Right ventricle myocardium superior (tissue), 1 donor: ENCODE measurements around the gene UROC1. TPM values are rescaled to one million over a fixed set of nuclear protein-coding genes. Genes with fewer than 3 reads are reported as not detected.

Experiments used
- ATAC-seq: fragments of 200-7000 bp; cut with Tn5 transposase; one replicate; pipeline ENCODE4 v1.9.1; 2020; ENCODE audit warnings: mild to moderate bottlenecking; ENCODE audit not compliant: poor library complexity
- DNase-seq: peaks from one replicate; pipeline ENCODE4 v3.0.0-alpha.2; 2020
- intact Hi-C: fragments of 100-400 bp; cut with DNase I; formaldehyde crosslinking; loops from one replicate; pipeline ENCODE4 v1.11.2; 2022
- total RNA-seq: library from RNA; stranded (reverse); fragmentation: NEBNext Ultra II Directional; extraction: Animal tissue kit (Norgen Biotek cat#: 25700); gene quantifications from one replicate; pipeline ENCODE4 v1.2.1, GENCODE V29; 2021
- donor health status: DM: no; HTN: yes; CAD: no; lungs with severe emphysema.

UROC1 gene
- total RNA-seq, 1 donor from 2014 or later = not detected

DNA sequence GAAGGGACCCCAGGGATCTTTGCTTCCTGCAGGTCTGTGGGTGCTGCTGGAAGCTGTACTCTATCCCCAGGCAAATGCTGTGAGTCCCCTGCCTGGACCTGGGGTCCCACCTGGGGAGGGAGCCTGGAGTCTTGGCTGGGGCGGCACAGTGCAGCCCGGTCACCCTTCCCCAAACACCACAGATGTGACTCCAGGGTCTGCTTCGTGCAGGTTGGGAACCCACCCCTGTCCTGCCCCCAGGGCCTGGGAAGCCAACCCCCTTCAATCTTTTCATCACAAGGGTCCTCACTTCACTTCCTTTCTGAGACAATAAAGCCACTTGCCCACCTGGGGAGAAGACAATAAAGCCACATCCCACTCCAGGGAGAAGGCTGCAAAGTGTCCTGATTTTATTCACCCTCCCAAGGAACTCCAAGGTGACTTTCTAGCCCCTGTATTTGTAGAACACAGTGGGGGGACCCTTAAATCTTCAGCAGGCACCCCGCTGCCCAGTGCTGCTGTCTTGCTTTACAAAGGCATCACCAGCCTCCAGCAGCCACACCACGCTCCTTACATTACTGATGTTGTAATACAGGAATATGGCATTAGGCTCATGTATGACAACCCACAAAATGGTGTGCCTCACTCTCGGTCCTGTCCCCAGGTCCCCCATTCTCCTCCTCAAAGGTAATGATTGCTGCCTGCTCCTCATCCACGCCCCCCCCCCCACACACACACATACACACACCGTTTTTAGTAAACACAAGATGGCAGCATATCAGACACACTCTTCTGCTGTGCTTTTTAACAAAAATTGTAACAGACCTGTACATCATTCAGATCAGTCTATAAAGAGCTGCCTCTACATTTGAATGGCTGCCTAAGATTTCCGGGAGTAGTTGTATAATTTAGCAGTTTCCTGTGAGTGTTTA lies 31.2 kb upstream of the UROC1 start:
- DNase-seq = peak; percentile 32
- intact Hi-C loops = no loop called here
- ATAC-seq = no peak

DNA sequence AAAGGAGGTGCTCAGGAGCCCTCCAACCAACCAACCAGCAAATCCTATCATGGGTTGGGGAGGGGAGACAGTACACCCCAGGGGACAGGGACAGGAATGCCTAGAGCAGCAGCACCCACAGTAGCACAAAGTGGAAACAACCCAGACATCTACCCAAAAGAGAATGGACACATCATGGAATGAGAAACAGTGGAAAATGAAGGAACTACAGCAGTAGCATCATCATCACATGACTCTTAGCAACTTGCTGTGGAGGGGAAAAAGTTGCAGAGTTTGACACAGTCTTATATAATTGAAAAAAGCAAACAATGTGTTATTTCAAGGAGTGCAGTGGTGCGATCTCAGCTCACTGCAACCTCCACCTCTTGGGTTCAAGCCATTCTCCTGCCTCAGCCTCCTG lies 30.1 kb upstream of the UROC1 start:
- no peak for DNase-seq
- intact Hi-C loops = no loop called here

DNA sequence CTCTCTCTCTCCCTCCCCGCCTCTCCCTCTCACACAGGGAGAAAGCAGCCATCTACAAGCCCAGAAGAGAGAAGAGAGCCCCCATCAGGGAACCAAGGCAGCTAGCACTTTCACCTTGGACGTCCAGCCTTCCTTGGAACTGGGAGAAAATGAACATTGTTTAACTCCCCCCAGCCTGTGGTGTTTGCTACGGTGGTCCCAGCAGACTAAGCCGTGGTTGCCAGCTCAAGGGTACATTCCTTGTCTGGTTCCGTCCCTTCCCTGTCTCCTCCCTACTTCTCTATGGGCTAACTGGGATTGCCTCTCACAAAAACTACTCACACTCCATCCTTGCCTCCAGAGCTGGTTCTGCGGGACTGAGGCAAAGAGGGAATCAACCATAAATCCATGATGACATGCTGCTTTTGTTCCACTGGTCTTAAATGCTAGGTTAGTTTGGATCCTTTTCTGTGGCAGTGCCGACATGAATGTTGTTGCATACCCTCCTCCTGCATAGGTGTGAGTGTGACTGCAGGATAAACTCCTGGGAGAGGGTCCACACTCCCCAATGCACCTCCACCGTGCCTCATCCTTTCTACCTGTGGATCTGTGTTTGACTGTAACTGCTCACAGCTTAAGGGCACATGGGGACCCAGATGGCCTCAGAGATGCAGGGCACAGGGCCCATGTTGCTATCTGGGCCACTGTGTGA lies 29.1 kb upstream of the UROC1 start:
- intact Hi-C loops = no loop called here
- ATAC-seq (no peak), DNase-seq (peak; percentile 2)

More for the DNA sequence above, 30.1 kb upstream of the UROC1 start:
- ATAC-seq = no peak

DNA sequence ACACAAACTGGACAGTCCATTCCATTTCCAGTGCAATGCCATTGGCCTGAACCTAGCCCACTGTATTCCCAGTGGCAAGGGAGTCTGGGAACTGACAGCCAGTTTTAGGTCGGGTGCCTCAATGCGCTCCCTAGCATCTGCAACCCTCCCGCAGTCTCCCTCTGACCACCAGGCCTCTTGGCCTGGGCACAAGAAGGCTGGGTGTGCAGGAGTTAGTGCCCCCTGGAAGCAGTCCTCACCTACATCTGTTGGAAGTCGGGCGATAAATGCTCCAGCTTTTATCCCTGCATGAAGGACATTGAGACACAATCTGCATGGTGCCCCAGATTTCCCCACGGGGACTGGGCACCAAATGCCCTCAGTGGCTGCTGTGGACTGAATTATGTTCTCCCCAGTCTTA lies 28.4 kb upstream of the UROC1 start:
- intact Hi-C loops = no loop called here
- ATAC-seq (no peak), DNase-seq (peak; percentile 6)

DNA sequence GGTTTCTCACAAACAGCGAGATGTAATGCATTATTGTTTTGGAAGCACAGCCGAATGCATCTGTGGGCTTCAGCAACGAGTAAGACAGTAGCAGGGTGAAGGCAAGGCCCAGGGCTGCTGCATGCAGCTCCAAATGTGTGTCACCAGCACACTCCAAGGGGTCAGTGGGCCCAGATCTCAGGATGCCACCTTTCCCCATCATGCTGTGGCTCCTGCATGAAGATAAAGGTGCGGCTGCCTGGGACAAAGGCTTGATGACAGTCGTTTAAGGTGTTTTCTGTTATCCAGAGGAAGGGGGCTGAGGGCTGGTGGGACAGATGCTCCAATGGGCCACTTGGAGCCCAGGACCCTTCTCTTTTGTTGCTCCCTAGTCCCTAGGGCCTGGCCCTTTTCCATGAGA lies 28.0 kb upstream of the UROC1 start:
- ATAC-seq (no peak), DNase-seq (peak; percentile 10)
- intact Hi-C loops = no loop called here

DNA sequence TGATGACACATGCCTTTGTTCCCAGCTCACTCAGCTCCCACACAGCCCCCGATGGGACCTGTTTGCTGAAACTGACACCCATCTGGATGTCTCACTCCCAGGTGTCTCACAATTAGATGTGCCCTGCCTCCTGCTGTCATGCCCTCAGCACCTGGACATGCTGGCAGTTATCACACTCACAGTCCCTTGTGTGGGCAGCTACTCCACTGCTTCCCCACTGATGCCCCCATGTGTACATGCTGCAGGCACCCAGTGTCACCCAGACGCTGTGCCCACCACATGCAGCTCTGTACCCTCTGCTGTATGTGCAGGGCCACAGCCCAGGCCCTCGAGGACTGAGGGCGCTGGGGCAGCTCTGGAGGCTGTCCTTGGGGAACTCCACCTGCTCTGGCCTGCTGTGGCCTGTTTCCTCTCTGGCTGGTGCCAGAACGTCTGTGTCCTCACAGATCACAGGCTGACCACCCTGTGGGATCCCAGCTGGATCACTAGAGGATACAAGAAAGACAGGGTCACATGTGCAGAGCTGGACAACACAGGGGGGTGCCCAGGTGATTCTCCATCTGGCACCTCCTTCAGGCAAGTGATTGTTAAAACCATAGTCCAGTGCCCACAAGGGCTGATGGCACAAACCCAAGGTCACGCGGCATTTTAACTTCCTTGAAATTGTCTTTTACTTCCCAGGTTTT lies 27.2 kb upstream of the UROC1 start:
- intact Hi-C loops = no loop called here
- DNase-seq (peak; percentile 33), ATAC-seq (no peak)

DNA sequence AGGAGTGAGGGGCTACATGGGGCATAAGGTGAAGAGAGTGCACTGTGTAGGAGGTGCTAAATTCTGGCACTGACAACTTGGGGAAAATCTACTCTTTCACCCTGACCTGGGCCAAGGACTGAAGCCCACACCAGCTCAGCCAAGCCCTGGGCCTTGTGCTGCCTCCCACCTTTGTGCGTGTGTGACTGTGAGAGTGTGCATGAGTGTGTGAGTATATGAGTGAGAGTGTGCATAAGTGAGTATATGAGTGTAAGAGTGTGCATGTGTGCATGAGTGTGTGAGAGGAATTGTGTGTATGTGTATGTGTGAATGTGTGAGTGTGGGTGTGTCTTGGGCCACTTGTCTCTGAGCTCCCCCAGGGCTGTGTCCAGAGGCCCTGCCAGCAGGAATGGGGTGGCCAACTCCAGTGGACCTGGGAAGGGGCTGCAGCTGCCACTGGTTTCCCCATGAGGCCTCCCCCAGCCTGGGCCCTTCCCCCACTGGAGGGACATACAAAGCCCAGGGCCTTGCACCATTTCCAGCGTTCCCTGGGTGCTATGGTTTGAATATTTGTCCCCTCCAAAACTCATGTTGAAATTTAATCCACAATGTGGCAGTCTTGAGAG lies 26.0 kb upstream of the UROC1 start:
- ATAC-seq (no peak), DNase-seq (peak; percentile 32)
- intact Hi-C loops = no loop called here

DNA sequence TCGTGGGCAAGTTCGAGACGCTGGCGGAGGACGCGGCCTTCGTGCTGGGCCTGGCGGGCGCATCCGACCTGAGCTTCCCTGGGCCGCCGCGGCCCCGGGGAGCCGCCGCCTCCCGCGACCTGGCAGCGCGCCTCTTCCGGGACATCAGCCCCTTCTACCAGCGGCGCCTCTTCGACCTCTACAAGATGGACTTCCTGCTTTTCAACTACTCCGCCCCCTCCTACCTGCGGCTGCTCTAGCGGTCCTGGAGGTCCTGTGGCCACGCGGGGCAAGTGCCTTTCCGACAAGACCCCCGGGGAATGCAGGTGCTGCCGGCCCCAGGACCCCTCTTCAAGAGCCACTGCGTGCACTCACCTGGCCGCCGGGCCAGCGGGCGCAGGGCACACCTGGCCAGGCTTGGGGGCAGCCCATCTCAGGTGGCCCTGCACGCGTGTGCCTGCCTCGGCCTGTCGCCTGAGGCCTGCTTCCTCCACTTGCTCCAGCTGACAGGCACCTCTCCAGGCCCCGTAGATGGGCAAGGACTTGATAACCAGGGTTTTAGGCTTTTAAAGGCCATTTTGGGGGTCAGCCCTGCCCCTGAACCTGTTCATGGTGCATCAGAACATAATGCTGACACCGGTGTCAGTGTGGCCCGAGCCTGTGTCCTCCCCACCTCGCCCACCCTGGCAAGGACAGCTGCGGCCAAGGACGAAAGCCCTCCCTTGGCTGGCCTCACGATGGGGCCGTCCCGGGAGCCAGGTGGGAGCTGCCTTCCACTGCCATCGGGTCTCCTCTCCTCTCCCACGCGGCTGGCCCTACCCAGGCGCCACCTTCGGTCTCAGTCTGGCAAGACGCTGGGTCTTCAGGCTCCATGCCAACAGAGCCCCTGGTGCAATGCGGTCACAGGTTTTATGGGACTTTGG lies 25.0 kb upstream of the UROC1 start:
- intact Hi-C loops = no loop called here
- DNase-seq (peak; percentile 27), ATAC-seq (no peak)

DNA sequence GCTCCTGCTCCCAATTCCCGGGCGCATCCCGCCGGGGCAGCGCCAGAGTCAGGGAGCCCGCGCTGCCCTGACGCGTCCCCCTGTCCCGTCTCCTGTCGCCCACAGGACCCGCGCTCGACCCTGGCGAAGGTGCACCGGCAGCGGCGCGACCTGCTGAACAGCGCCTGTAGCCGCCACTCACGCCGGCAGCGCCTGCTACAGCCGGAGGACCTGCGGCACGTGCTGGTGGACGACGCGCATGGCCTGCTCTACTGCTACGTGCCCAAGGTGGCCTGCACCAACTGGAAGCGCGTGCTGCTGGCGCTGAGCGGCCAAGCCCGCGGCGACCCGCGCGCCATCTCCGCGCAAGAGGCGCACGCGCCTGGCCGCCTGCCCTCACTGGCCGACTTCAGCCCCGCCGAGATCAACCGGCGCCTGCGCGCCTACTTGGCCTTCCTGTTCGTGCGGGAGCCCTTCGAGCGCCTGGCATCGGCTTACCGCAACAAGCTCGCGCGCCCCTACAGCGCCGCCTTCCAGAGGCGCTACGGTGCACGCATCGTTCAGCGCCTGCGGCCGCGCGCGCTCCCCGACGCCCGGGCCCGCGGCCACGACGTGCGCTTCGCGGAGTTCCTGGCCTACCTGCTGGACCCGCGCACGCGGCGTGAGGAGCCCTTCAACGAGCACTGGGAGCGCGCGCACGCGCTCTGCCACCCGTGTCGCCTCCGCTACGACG lies 24.2 kb upstream of the UROC1 start:
- intact Hi-C loops = no loop called here
- DNase-seq (peak; percentile 38), ATAC-seq (no peak)

DNA sequence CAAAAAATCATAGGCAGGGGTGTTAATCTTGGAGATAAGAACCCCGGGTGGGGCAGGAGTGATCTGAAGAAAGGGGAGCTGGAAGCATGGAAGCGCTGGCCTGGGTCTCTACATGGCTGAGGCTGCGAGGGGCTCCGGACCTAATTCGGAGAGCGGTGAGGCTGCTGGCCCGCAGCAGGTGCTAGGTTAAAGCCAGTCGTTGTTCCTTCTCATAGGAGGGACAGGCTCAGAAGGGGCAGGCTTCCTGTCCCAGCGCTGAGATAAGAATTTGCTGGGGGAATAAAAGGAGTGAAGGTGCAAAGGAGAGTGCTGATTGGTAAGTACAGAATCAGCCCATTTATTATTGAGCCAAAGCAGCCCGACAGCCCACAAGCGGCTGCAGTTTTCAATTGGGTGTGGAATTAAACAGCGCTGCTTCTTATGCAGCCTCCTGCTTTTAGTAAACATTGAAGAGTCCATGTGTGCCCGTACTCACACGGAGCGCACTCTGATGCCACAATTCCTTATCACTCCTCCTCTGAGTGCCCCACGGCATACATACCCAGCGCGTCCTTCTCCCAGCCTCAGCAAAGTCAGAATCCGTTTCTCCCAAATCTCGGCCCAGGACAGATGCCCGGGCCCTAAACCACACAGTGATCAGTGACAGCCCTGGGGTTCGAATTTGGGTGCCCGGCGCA lies 23.5 kb upstream of the UROC1 start:
- ATAC-seq (no peak), DNase-seq (peak; percentile 33)
- intact Hi-C loops = no loop called here

DNA sequence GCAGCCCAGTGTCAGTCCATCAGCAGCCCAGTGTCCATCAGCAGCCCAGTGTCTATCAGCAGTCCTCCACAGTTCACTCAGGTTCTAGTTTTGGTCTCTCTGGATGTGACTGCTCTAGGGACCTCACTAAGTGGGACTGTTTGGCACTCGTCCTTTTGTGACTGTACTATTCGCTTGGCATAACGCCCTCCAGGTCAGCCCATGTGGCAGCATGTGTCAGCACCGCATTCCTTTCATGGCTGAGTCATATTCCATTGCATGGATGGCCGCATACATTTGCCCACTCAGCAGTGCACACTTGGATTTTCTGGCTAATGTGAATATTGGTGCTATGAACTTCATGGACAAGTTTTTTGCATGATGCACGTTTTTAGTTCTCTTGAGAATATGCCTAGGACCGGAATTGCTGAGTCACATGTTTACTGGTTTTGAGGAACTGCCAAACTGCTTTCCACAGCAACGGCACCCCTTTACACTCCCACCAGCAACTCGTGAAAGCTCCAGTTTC lies 22.8 kb upstream of the UROC1 start:
- ATAC-seq (peak; percentile 65), DNase-seq (peak; percentile 48)
- intact Hi-C loops = no loop called here

DNA sequence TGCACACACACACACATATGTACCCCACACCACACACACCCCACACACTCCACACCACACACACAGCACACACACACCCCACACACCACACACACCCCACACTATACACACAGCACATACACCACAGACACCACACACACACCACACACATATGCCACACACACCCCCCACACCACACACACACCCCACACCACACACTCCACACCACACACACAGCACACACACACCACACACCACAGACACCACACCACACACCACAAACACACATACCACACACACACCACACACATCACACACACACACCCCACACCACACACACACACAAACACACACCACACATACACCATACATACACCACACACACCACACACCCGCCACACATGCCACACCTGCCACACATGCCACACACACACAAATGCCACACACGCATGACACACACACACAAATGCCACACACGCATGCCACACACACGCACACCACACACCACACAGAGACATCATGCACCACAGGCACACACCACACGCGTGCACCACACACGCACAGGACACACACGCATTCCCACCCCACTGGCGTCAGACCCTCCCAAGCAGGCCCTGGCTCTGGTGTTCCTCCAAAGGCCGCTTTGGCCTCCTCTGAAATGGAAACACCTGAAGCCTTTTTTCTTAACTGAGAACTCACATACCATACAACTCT lies 22.1 kb upstream of the UROC1 start:
- intact Hi-C loops = no loop called here
- DNase-seq = peak; percentile 12
- ATAC-seq = no peak

DNA sequence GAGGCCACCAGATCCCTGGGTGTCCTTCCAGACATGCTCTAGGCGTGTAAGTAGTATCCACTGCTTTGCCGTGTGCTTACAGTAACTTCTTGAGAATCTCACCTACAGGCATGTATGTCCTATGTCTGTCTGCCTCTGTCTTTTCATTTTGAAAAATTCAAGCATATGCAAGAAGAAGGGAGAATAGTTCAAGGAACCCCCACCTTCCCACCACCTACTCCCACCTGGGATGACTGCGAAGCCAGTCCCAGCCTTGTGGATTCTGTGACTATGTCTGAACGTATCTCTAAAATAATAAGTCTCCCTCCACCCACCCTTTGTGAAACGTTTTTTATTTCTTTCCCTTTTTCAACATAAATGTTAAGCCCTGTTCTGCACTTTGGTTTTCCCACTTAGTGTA lies 21.4 kb upstream of the UROC1 start:
- no peak for ATAC-seq
- intact Hi-C loops = no loop called here
- DNase-seq = no peak

DNA sequence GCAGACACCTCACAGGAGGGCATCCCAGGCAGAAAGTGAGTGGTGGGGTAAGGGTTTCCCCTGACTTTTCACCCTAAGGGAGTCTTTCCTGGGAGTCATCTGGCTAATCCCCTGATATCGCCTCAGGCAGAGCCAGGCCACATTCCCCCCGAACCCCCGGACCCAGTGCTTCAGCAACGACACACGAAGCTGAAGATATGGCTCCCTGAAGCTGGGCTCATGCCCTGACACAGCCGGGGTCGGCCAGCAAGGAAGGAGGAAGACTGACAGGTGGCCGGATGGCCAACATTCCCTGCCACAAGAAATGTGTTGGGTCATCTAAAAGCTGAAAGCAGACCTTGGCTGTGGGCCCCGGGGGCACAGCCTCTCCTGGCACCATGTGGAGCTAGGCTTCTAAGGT lies 20.7 kb upstream of the UROC1 start:
- intact Hi-C loops = no loop called here
- no peak for ATAC-seq
- DNase-seq = peak; percentile 35

DNA sequence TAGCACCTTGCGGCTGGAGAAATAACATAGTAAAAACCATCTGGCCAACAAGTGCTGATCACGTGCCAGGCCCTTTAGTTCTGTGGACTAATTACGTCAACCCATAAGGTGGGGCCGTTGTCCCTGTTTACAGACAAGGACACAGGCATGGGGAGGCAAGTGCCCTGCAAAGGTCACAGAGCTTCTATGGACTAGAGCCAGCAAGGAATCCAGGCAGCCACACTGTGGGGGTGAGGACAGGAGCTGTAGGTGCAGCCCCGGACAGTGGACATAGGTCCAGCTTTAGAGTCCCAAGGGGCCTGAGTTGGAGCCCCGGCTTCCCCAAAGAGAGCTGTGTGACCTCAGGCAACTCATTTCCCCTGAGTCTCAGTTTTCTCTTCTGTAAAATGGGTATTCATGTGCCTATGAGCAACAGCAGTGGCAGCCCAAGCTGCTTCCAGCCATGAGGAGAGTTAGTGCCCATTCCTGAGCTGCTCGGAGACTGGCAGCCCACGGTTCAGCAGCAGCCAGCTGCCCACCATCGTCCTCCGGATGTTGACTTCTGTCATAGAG lies 20.2 kb upstream of the UROC1 start:
- DNase-seq (peak; percentile 39), ATAC-seq (peak; percentile 46)
- intact Hi-C loops = no loop called here

DNA sequence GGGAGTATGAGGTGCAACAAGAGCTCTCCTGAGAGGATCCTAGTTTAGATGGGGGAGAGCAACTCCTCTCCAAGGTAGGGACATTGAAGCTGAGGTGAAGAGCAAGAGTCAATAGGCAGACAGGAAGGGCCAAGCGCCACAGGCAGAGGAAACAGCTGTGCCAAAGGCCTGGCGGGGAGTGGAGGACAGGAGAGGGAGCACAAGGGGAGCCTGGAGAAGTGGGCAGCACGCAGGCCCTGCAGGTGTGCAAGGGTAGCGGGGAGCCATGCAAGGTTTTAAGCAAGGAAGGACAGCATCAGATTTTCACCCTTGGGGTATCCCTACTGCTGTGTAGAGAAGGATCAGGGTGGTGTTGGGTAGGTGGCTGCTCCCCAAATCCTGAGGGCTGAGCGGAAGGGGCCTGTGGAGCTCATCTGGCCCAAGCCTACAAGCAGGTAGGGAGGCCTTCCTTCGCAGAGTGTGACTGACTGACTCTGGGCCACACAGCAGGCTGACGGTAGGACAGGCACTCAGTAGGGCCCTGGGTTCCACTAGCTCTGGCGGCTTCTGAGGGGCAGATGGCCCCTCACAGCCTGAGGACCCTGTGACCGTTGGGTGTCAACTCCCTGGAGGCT lies 19.6 kb upstream of the UROC1 start:
- ATAC-seq (no peak), DNase-seq (peak; percentile 16)
- intact Hi-C loops = no loop called here
